Panc1 (cell line): Measurements from ENCODE around the gene GAST.

ENCODE experiments used
- REST ChIP-seq, 2 experiments: IDR thresholded peaks; 2 replicates each; pipeline ENCODE4 v1.6.1; 2011 to 2012; ENCODE audit warnings: low read depth in 2 of 2, control low read depth in 1 of 2, low read length in 1 of 2, mild to moderate bottlenecking in 1 of 2, moderate library complexity in 1 of 2; ENCODE audit not compliant: insufficient read depth in 1 of 2
- SIN3A ChIP-seq: IDR thresholded peaks from 2 replicates; pipeline ENCODE4 v1.6.1; 2012; ENCODE audit warnings: low read depth, mild to moderate bottlenecking, low read length, moderate library complexity, borderline replicate concordance; ENCODE audit not compliant: insufficient read depth
- TF ChIP-seq, protein P1 (sequence below): fragments of 450-650 bp; IDR thresholded peaks from 2 replicates; pipeline ENCODE4 v1.5.1; 2017; ENCODE audit warnings: mild to moderate bottlenecking

GRCh38 chr17:41734949-41735313 is 22.8 kb downstream of the GAST start:
- TF ChIP-seq REST (IDR thresholded peaks at IDR 0.05; ENCODE audit: insufficient read depth in 1 of 2, low read depth in 2 of 2, low read length in 1 of 2) (no peak), SIN3A (no peak)
- TF ChIP-seq, protein P1, sequence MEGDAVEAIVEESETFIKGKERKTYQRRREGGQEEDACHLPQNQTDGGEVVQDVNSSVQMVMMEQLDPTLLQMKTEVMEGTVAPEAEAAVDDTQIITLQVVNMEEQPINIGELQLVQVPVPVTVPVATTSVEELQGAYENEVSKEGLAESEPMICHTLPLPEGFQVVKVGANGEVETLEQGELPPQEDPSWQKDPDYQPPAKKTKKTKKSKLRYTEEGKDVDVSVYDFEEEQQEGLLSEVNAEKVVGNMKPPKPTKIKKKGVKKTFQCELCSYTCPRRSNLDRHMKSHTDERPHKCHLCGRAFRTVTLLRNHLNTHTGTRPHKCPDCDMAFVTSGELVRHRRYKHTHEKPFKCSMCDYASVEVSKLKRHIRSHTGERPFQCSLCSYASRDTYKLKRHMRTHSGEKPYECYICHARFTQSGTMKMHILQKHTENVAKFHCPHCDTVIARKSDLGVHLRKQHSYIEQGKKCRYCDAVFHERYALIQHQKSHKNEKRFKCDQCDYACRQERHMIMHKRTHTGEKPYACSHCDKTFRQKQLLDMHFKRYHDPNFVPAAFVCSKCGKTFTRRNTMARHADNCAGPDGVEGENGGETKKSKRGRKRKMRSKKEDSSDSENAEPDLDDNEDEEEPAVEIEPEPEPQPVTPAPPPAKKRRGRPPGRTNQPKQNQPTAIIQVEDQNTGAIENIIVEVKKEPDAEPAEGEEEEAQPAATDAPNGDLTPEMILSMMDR: no peak
